ENCODE measurements around the gene HNRNPL.
"Not testable (repeated sequence)": the region's sequence is repeated elsewhere in the genome, so short reads cannot be mapped to it uniquely, and the experiment has no call there.

The HNRNPL gene

DNA sequence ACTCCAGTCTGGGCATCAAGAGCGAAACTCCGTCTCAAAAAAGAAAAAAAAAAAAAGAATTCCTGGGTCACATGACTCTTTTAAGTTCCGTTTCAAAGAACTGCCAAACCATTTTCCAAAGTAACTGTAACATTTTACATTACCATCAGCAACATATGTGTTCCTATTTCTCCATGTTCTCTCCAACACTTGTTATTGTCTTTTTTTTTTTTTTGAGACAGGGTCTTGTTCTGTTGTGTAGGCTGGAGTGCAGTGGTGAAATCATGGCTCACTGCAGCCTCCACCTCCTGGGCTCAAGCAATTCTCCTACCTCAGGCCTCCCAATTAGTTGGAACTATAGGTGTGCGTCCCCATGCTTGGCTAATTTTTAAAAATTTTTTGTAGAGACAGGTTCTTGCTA, 54.2 kb downstream of the HNRNPL start:
- H3K27ac ChIP-seq: no peak overlapping the region
- TF ChIP-seq, protein P1, sequence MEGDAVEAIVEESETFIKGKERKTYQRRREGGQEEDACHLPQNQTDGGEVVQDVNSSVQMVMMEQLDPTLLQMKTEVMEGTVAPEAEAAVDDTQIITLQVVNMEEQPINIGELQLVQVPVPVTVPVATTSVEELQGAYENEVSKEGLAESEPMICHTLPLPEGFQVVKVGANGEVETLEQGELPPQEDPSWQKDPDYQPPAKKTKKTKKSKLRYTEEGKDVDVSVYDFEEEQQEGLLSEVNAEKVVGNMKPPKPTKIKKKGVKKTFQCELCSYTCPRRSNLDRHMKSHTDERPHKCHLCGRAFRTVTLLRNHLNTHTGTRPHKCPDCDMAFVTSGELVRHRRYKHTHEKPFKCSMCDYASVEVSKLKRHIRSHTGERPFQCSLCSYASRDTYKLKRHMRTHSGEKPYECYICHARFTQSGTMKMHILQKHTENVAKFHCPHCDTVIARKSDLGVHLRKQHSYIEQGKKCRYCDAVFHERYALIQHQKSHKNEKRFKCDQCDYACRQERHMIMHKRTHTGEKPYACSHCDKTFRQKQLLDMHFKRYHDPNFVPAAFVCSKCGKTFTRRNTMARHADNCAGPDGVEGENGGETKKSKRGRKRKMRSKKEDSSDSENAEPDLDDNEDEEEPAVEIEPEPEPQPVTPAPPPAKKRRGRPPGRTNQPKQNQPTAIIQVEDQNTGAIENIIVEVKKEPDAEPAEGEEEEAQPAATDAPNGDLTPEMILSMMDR (conservative IDR thresholded peaks at IDR 0.05): no peak
- TF ChIP-seq ZFX (IDR thresholded peaks at IDR 0.05): no peak

GRCh38 chr19:38793671-38794070, 56.1 kb downstream of the HNRNPL start:
- H3K27ac ChIP-seq: no peak overlapping the region

DNA sequence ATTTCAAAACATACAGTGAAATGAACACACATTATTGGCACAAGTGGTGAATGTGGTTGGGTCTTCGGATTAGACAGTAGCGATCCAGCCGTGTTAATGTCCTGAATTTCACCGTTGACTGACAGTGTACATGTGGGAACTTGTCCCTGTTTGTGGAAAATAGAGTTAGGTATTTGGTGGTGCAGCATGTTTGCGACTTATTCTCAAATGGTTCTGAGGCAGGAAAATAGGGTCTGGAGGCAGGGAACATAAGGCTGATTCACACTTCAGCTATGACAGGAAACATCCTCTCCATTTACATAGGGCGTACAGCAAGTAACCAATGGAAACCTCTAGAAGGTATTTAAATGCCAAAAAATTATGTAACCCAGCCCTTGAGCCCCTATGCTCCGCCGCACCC, 56.6 kb downstream of the HNRNPL start:
- no peak overlapping the region for H3K27ac ChIP-seq
- no peak for TF ChIP-seq ZFX (IDR thresholded peaks at IDR 0.05)
- TF ChIP-seq, protein P1 (conservative IDR thresholded peaks at IDR 0.05): no peak

More at GRCh38 chr19:38793671-38794070, 56.1 kb downstream of the HNRNPL start:
- TF ChIP-seq, protein P1 (conservative IDR thresholded peaks at IDR 0.05): no peak
- TF ChIP-seq ZFX (IDR thresholded peaks at IDR 0.05): no peak

DNA sequence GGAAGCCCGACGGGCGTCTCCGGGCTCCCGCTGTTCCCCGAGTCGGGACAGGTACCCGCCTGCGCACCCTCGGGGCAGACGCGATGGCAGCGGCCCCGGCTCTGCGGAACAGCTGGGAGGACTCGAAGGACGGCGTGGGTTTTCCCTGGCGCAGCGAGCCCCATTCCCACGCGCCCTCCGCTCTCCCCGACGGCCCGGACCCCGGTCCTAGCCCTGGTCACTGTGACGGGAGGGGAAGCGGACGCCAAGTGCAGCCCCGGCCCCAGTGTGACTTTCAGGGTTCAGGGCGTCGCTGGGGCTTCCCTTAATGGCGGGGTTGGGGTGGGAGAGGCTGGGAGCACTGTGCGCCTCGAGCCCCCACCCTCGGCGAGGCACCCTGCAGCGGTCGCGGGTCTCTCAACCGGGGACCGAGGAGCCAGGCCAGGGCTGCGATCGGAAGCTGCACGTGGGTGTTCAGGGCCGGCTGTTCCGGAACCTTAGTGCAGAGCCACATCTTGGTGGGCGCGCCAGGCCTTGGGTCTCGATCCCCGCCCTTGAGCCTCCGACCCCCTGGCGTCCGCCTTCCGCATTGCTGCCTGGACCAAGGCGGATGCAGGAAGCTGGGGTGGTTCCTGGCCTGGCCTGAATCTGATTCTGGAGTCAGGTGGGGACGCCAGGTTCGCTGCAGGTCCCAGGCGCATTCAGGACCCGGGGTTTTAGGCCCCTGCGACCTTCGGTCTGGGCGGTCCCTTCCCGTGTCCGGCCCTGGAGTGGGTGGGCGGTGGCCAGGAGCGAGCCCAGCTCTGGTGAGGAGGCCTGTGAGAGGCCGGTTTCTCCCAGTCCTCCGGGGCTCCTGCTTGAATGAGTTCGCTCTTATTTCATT, 57.3 kb downstream of the HNRNPL start:
- no peak overlapping the region for H3K27ac ChIP-seq
- TF ChIP-seq, protein P1 (conservative IDR thresholded peaks at IDR 0.05): no peak
- TF ChIP-seq ZFX (IDR thresholded peaks at IDR 0.05): no peak

DNA sequence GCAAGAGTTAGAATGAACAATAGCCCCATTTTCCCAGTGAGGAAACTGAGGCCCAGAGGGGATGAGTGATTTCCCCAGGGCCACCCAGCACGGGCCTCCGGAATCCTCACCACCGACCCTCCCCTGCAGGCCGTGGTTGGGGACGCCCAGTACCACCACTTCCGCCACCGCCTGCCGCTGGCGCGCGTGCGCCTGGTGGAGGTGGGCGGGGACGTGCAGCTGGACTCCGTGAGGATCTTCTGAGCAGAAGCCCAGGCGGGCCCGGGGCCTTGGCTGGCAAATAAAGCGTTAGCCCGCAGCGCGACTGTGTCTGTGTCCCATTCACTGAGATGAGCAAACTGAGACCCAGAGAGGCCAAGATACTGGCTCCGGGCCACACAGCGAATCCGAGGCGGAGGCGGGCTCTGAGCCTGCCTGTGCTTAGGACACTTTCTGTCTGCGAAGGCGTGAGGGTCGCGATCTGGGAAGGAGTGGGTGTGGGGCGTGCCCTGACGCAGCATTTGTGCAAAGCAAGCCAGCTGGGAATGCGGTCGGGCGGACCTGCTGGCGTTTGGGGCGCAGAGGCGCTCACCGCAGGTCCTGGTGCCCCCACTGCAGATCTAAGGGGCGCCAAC, 58.2 kb downstream of the HNRNPL start:
- not testable (repeated sequence) for H3K27ac ChIP-seq

- H3K27ac ChIP-seq: not testable (repeated sequence)
Observed at GRCh38 chr19:38790507-38791403, 59.0 kb downstream of the HNRNPL start.

GRCh38 chr19:38788478-38789243, 61.1 kb downstream of the HNRNPL start, which contains the start of gene LGALS7B:
TSS of gene LGALS7B (plus strand) at chr19:38789200. CDS start at chr19:38789227, 27 bp downstream.
- H3K27ac ChIP-seq: no peak within 1 kb of the TSS
- no peak for TF ChIP-seq ZFX (IDR thresholded peaks at IDR 0.05)
- TF ChIP-seq, protein P1 (conservative IDR thresholded peaks at IDR 0.05): no peak
